ENCODE data around the gene STK11.
A peak's percentile ranks its signal among the peaks of the same experiment; 100 is the strongest.

Gene STK11

DNA sequence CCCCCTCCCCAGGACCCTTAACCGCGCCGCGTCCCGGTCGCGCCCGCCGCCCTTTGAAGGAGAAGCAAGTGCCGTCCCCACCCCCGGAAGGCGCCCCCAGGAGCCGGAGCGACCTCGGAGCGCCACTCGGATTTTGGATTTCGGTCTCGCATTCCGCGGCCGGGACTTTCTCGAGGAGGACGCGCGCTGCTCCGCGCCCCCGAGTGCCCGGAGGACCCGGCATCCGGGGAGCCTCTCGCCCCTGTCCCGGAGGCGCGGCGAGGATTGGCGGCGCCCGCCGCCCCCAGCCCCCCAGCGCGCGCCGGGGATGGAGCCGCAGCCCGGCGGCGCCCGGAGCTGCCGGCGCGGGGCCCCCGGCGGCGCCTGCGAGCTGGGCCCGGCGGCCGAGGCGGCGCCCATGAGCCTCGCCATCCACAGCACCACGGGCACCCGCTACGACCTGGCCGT is 44.4 kb downstream of the STK11 start:
- DNase-seq (ENCODE audit: extremely low read depth, low read depth): no peak
- peak overlapping the region; percentile 77 for H3K4me3 ChIP-seq (replicated peaks; ENCODE audit: low read depth, low read length)
- TF ChIP-seq, protein P1, sequence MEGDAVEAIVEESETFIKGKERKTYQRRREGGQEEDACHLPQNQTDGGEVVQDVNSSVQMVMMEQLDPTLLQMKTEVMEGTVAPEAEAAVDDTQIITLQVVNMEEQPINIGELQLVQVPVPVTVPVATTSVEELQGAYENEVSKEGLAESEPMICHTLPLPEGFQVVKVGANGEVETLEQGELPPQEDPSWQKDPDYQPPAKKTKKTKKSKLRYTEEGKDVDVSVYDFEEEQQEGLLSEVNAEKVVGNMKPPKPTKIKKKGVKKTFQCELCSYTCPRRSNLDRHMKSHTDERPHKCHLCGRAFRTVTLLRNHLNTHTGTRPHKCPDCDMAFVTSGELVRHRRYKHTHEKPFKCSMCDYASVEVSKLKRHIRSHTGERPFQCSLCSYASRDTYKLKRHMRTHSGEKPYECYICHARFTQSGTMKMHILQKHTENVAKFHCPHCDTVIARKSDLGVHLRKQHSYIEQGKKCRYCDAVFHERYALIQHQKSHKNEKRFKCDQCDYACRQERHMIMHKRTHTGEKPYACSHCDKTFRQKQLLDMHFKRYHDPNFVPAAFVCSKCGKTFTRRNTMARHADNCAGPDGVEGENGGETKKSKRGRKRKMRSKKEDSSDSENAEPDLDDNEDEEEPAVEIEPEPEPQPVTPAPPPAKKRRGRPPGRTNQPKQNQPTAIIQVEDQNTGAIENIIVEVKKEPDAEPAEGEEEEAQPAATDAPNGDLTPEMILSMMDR (IDR thresholded peaks at IDR 0.05; ENCODE audit: low read depth, low read length, missing control alignments): no peak

- H3K4me3 ChIP-seq (replicated peaks; ENCODE audit: low read depth, low read length): peak overlapping the region; percentile 77
- TF ChIP-seq, protein P1 (IDR thresholded peaks at IDR 0.05; ENCODE audit: low read depth, low read length, missing control alignments): no peak
- no peak for DNase-seq (ENCODE audit: extremely low read depth, low read depth)
Measured at GRCh38 chr19:1250437-1251260, 45.1 kb downstream of the STK11 start.

GRCh38 chr19:1251330-1252220 is 46.0 kb downstream of the STK11 start:
- H3K4me3 ChIP-seq (replicated peaks; ENCODE audit: low read depth, low read length): peak overlapping the region; percentile 77
- no peak for DNase-seq (ENCODE audit: extremely low read depth, low read depth)
- TF ChIP-seq, protein P1 (IDR thresholded peaks at IDR 0.05; ENCODE audit: low read depth, low read length, missing control alignments): no peak

GRCh38 chr19:1252221-1252820 is 46.7 kb downstream of the STK11 start:
- peak overlapping the region; percentile 77 for H3K4me3 ChIP-seq (replicated peaks; ENCODE audit: low read depth, low read length)
- TF ChIP-seq, protein P1 (IDR thresholded peaks at IDR 0.05; ENCODE audit: low read depth, low read length, missing control alignments): no peak
- DNase-seq (ENCODE audit: extremely low read depth, low read depth): no peak

DNA sequence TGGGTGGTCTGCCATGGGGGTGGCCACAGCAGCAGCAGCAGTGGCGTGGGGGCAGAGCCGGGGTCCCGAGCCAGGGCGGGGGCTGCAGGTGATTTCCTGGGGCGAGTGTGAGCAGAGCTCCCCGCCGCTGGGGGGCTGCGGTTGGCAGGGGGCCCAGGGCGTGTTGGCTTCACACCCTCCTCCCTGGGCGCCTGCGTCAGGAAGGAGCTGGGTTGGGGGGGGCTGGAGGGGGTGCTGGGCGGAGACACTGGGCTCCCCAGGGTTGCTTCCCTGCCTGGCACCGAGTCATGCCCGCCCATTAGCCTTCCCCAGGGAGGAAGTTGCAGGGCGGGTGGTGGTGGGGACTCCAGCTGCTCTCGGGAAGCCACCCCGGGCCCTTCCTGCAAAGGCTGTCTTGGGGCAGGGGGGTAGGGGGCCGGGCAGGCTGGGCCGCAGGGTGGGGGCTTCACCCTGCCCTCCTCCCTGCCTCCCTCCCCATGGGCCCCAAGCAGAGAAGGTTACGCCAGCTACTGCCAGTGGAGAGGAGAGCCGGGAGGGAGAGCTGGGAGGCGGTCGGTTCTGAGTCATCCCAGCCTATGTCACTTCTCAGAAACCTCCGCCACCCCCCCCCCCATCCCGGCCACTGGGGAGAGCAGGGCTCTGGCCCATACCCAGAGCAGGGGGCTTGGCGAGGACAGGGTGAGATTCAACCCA is 47.4 kb downstream of the STK11 start:
- DNase-seq (ENCODE audit: extremely low read depth, low read depth): no peak
- H3K4me3 ChIP-seq (replicated peaks; ENCODE audit: low read depth, low read length): peak overlapping the region; percentile 77
- TF ChIP-seq, protein P1 (IDR thresholded peaks at IDR 0.05; ENCODE audit: low read depth, low read length, missing control alignments): no peak

GRCh38 chr19:1253514-1254080 is 48.0 kb downstream of the STK11 start:
- H3K4me3 ChIP-seq (replicated peaks; ENCODE audit: low read depth, low read length): peak overlapping the region; percentile 77
- TF ChIP-seq, protein P1 (IDR thresholded peaks at IDR 0.05; ENCODE audit: low read depth, low read length, missing control alignments): no peak
- DNase-seq (ENCODE audit: extremely low read depth, low read depth): no peak

Measured in HFF-Myc (cell line).